ENCODE measurements around the gene KRT32.

The KRT32 gene

DNA sequence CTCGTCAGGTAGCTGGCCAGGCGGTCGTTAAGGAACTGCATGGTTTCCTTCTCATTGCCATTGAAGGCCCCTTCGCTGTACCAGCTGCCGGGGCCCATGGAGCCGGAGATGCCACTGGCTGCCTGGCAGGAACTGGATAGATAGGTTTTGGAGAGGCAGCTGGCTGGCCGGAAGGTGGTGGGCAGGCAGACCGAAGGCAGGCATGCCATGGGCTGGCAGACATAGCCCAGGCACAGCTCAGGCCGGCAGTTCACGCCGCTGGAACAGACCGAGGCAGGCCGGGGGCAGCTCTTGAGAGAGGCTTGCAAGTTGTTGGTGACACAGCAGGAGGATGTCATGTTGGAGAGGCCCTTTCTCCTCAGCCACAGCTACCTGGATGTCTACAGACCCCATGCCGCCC is at the start of gene KRT32:
KRT32 (minus strand) TSS at position 399 of the 400 bp plus-strand sequence; CDS start at position 338, 61 bp downstream.
- DNase-seq (ENCODE audit: low read depth): no peak
- TF ChIP-seq CTCF (IDR thresholded peaks at IDR 0.05; ENCODE audit: low read depth, low read length, missing control alignments): no peak

DNA sequence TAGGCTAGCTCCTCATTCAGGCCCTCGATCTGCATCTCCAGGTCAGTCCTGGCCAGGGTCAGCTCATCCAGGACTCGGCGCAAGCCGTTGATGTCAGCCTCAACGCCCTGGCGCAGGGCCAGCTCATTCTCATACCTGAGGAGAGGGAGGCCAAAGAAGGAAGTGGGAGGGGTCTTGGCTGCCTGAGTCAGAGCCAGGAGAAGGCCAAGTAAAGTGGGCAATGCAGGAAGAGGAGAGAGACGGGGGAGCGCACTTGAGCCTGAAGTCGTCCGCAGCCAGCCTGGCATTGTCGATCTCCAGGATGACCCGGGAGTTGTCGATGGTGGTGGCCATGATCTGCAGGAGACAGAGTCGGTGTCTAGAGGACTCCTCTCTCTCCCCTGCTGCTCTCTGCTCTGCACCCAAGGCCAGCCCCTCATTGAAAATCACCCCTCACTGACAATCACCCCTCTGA is 49.7 kb upstream of the KRT32 start:
- DNase-seq (ENCODE audit: low read depth): no peak

More for the DNA sequence above, at the start of gene KRT32:
- no peak within 1 kb of the TSS for H3K4me3 ChIP-seq (ENCODE audit: low read depth, low read length)

GRCh38 chr17:41516147-41516829 is 49.1 kb upstream of the KRT32 start:
- no peak overlapping the region for H3K4me3 ChIP-seq (ENCODE audit: low read depth, low read length)
- DNase-seq (ENCODE audit: low read depth): no peak
- TF ChIP-seq CTCF (IDR thresholded peaks at IDR 0.05; ENCODE audit: low read depth, low read length, missing control alignments): no peak

More for the DNA sequence above, 49.7 kb upstream of the KRT32 start:
- H3K4me3 ChIP-seq (ENCODE audit: low read depth, low read length): no peak overlapping the region
- TF ChIP-seq CTCF (IDR thresholded peaks at IDR 0.05; ENCODE audit: low read depth, low read length, missing control alignments): no peak

GRCh38 chr17:41513168-41513547 is 46.0 kb upstream of the KRT32 start:
- no peak for DNase-seq (ENCODE audit: low read depth)
- H3K4me3 ChIP-seq (ENCODE audit: low read depth, low read length): no peak overlapping the region
- no peak for TF ChIP-seq CTCF (IDR thresholded peaks at IDR 0.05; ENCODE audit: low read depth, low read length, missing control alignments)

GRCh38 chr17:41512546-41513167 is 45.5 kb upstream of the KRT32 start:
- H3K4me3 ChIP-seq (ENCODE audit: low read depth, low read length): no peak overlapping the region
- no peak for DNase-seq (ENCODE audit: low read depth)
- no peak for TF ChIP-seq CTCF (IDR thresholded peaks at IDR 0.05; ENCODE audit: low read depth, low read length, missing control alignments)

GRCh38 chr17:41511716-41512115 is 44.5 kb upstream of the KRT32 start:
- DNase-seq (ENCODE audit: low read depth): no peak
- no peak overlapping the region for H3K4me3 ChIP-seq (ENCODE audit: low read depth, low read length)
- TF ChIP-seq CTCF (IDR thresholded peaks at IDR 0.05; ENCODE audit: low read depth, low read length, missing control alignments): no peak

Data from GM12864 (cell line).